ENCODE data around the gene IRF7. TPM values are rescaled to one million over a fixed set of nuclear protein-coding genes. Genes with fewer than 3 reads are reported as not detected.

The IRF7 gene
- total RNA-seq, 4 donors from 2014 or later = 11.3 to 39.6 (median 14.2) TPM

DNA sequence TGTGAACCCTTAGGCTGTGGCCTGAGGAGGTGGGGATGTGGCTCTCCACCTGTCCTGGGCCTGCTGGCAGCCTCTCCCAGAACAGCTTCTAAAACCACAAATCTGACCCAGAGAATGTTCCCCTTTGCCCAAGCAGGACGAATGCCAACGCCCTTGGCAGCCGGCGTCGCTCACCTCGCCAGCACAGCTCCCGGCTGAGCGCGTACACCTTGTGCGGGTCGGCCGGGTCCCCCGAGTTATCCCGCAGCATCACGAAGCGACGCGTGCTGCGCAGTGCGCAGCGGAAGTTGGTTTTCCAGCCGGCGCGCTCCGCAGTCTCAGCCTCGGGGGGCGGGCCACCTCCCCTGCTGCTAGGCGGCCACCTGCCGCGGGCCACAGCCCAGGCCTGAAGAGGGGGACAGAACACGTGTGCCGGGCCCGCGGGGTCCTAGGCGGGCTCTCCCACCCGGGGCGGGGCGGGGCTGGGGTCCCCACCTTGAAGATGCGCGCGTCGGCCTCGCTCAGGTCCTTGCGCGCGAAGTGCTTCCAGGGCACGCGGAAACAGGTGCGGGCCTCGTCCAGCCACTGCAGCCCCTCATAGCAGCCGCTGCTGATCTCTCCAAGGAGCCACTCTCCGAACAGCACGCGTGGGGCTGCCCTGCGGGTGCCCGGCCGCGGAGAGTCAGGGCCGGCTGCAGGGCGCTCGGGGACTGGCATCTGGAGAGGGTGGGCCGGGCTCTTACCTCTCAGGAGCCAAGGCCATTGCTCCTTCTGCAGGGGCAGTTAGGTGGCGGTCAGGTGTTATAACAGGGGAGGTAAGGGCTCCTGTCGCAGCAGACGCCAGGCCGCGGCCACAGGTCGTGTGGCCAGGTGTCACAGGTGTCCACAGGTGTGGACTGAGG, 887 bp downstream of the IRF7 start:
- Histone ChIP-seq H3K27ac (replicated peaks in 1 of 4) (peak overlapping the region; percentile 87 to 96 (median 90)), H3K4me3 (peak overlapping the region; percentile 69 to 77 (median 70)), H3K4me1 (peaks cover 23 to 47% (median 39%) of the 10 kb centered on the region in 4 donors), H3K36me3 (peaks cover 32 to 70% (median 57%) of the 10 kb centered on the region in 4 donors), H3K27me3 (no peaks in the 10 kb centered on the region), H3K9me3 (no peaks in the 10 kb centered on the region)
- 44% methylated on average over 12 of the region's 68 CpGs for WGBS
- intact Hi-C loops (cut with DNase I) = no loop called here
- DNase-seq (ENCODE audit: extremely low spot score) = no peak
- TF ChIP-seq POLR2AphosphoS5 (IDR thresholded peaks at IDR 0.05) (no peak), POLR2A (IDR thresholded peaks at IDR 0.05; ENCODE audit: low read depth) (no peak), EP300 (IDR thresholded peaks at IDR 0.05) (no peak)
- TF ChIP-seq, protein P1, sequence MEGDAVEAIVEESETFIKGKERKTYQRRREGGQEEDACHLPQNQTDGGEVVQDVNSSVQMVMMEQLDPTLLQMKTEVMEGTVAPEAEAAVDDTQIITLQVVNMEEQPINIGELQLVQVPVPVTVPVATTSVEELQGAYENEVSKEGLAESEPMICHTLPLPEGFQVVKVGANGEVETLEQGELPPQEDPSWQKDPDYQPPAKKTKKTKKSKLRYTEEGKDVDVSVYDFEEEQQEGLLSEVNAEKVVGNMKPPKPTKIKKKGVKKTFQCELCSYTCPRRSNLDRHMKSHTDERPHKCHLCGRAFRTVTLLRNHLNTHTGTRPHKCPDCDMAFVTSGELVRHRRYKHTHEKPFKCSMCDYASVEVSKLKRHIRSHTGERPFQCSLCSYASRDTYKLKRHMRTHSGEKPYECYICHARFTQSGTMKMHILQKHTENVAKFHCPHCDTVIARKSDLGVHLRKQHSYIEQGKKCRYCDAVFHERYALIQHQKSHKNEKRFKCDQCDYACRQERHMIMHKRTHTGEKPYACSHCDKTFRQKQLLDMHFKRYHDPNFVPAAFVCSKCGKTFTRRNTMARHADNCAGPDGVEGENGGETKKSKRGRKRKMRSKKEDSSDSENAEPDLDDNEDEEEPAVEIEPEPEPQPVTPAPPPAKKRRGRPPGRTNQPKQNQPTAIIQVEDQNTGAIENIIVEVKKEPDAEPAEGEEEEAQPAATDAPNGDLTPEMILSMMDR (IDR thresholded peaks at IDR 0.05) = no peak

DNA sequence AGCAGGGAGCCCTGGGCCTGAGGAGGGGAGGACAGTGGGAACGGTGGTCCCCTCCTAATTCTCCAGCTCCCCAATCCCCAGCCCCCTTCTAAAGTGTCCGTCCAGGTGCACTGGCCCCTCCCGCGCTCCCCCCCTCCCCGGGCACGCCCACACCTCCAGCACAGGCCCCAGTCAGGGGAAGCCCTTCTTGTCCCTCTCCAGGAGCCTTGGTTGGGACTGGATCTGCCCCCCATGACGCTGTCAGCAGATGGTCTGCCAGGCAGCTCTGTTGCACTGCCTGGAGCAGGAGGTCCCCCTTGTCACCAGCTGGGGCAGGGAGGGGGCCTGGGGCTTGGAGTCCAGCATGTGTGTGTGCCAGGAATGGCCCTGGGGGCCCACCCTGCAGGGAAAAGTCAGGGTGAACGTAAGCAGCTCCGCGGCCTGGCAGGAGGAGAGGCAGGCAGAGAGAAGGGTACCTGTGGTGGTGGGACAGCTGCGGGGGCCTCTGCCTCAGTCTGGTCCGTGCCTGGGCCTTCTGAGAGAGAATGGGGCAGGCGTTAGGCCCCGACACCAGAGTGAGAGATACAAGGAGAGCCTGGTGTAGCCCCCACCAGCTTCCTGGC, 1.6 kb downstream of the IRF7 start:
- DNase-seq (ENCODE audit: extremely low spot score) = no peak
- intact Hi-C loops (cut with DNase I) = no loop called here
- H3K4me3 ChIP-seq = peak overlapping the region in 3 of 4 donors; percentile 69 to 77 (median 71)

DNA sequence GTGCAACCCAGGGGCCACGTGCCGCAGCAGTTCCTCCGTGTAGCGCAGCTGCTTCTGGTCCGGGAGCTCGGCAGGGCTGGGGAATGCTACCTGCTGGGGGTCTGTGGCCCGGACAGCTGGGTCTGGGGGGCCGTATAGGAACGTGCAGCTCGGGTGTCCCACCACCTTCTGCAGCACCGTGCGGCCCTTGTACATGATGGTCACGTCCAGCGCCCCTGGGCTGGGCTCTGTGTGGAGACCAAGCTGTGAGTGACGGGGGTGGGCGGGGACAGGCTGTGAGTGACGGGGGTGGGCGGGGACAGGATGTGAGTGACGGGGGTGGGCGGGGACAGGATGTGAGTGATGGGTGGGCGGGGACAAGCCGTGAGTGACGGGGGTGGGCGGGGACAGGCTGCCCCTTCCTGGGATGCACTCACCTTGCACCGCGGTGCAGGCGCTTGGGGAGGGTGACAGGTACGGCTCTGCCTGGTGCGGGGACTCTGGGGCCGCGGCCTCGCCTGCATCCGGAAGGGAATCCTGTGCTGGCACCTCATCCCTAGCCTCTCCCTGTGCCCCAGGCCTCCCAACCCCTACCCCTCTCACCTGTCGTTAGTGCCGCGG, 2.3 kb downstream of the IRF7 start:
- WGBS = 64% methylated on average over 22 of the region's 36 CpGs
- intact Hi-C loops (cut with DNase I) = no loop called here

More for the DNA sequence above, 1.6 kb downstream of the IRF7 start:
- TF ChIP-seq POLR2AphosphoS5 (IDR thresholded peaks at IDR 0.05) (no peak), EP300 (IDR thresholded peaks at IDR 0.05) (no peak), POLR2A (IDR thresholded peaks at IDR 0.05; ENCODE audit: low read depth) (no peak)
- TF ChIP-seq, protein P1 (IDR thresholded peaks at IDR 0.05) = no peak
- no peaks in the 10 kb centered on the region for H3K27me3 ChIP-seq
- peaks cover 23 to 47% (median 39%) of the 10 kb centered on the region in 4 donors for H3K4me1 ChIP-seq
- 71% methylated on average over 7 of the region's 14 CpGs for WGBS
- peak overlapping the region; percentile 87 to 96 (median 90) for H3K27ac ChIP-seq (replicated peaks in 1 of 4)
- H3K9me3 ChIP-seq = no peaks in the 10 kb centered on the region
- peaks cover 40 to 72% (median 61%) of the 10 kb centered on the region in 4 donors for H3K36me3 ChIP-seq

DNA sequence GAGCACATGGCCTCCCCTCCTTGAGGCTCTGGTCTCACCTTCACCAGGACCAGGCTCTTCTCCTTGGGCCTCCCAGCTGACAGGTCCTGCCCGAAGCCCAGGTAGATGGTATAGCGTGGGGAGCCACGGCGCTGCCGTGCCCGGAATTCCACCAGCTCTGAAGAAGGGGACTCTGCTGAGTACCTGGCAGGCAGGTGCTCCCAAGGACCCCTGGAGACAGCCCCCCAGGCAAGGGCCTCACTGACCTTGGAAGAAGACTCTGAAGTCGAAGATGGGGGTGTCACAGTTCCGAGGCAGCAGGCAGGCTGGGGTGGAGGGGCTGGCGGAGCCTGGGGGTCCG, 2.8 kb downstream of the IRF7 start:
- WGBS = 97% methylated on average over 6 of the region's 10 CpGs
- no peak for DNase-seq (ENCODE audit: extremely low spot score)
- Histone ChIP-seq H3K4me1 (peaks cover 23 to 48% (median 42%) of the 10 kb centered on the region in 4 donors), H3K36me3 (peaks cover 51 to 74% (median 67%) of the 10 kb centered on the region in 4 donors), H3K4me3 (no peak overlapping the region), H3K9me3 (no peaks in the 10 kb centered on the region), H3K27ac (replicated peaks in 1 of 4) (peak overlapping the region; percentile 87 to 96 (median 90)), H3K27me3 (no peaks in the 10 kb centered on the region)
- intact Hi-C loops (cut with DNase I) = no loop called here
- TF ChIP-seq POLR2AphosphoS5 (IDR thresholded peaks at IDR 0.05) (no peak), EP300 (IDR thresholded peaks at IDR 0.05) (no peak), POLR2A (IDR thresholded peaks at IDR 0.05; ENCODE audit: low read depth) (no peak)
- TF ChIP-seq, protein P1 (IDR thresholded peaks at IDR 0.05) = no peak

More for the DNA sequence above, 2.3 kb downstream of the IRF7 start:
- TF ChIP-seq, protein P1 (IDR thresholded peaks at IDR 0.05) = no peak
- TF ChIP-seq POLR2AphosphoS5 (IDR thresholded peaks at IDR 0.05) (no peak), POLR2A (IDR thresholded peaks at IDR 0.05; ENCODE audit: low read depth) (no peak), EP300 (IDR thresholded peaks at IDR 0.05) (no peak)
- no peaks in the 10 kb centered on the region for H3K27me3 ChIP-seq
- peaks cover 46 to 74% (median 66%) of the 10 kb centered on the region in 4 donors for H3K36me3 ChIP-seq
- no peak for DNase-seq (ENCODE audit: extremely low spot score)
- H3K4me3 ChIP-seq = peak overlapping the region in 1 of 4 donors; percentile 69
- H3K9me3 ChIP-seq = no peaks in the 10 kb centered on the region
- peaks cover 23 to 47% (median 40%) of the 10 kb centered on the region in 4 donors for H3K4me1 ChIP-seq
- H3K27ac ChIP-seq (replicated peaks in 1 of 4) = peak overlapping the region; percentile 87 to 96 (median 90)

All from esophagus muscularis mucosa (tissue), 4 donors.